Measurements from ENCODE around the gene PRMT5.
A peak's percentile ranks its signal among the peaks of the same experiment; 100 is the strongest.
"Not testable (repeated sequence)": the region's sequence is repeated elsewhere in the genome, so short reads cannot be mapped to it uniquely, and the experiment has no call there.

PRMT5 gene

DNA sequence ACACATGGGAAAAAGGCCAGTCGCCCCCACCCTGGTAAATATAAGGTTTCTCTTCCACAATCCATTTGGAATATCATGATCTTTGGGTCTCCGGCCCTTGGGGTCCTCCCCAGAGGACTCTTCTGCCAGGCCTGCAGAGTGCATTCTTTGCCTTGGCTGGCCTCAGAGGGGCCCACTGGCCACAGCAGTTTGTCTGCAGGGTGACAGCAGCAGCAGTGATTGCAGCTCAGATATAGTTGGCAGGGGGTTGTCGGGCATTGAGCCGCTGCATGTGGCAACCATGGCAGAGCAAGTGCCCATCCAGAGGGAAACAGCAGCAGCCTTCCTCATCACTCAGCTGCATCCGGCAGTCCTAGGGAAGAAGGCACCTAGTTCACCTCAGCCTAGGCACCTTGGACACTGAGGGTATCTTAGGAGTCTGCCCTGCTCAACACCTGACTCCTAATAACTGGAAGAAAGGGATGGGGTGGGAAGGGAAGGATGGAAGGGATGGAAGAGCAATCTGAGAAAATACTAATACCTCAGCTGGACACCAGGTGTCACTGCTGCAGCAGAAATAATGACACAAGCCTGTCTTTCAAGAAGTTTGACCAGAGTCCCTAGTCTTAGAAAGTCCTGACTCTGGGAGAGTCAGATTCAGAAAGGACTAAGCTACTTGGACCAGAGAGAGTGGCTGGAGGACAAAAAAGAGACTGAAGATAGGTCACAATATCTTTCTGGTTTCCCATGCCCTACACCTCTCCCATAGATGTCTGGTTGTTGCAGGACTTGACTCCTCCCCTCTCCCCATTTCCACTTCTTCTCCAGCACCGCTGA is 44.2 kb upstream of the PRMT5 start:
- peaks cover 21% of the 10 kb centered on the region for H3K4me1 ChIP-seq (ENCODE audit: insufficient read depth, insufficient read length)
- TF ChIP-seq YY1 (IDR thresholded peaks at IDR 0.05; ENCODE audit: insufficient read depth, insufficient read length) = no peak
- TF ChIP-seq SUZ12 (IDR thresholded peaks at IDR 0.05; ENCODE audit: extremely low read depth, insufficient read depth, insufficient read length) = no peak
- TF ChIP-seq ZNF274 (IDR thresholded peaks at IDR 0.05; ENCODE audit: low read depth, low read length) = no peak
- DNase-seq (ENCODE audit: low read depth, low spot score) = no peak
- H3K27me3 ChIP-seq (ENCODE audit: insufficient read depth, insufficient read length) = no peaks in the 10 kb centered on the region
- H3K36me3 ChIP-seq (ENCODE audit: insufficient read depth, insufficient read length, low read length) = peaks cover 8% of the 10 kb centered on the region
- H3K9ac ChIP-seq (ENCODE audit: insufficient read length, low read depth) = peak overlapping the region; percentile 17
- H3K4me3 ChIP-seq (ENCODE audit: insufficient read length, low read depth) = no peak overlapping the region
- 0 out of 2 replicates have a peak, but pooled peaks cover 3% of the 10 kb centered on the region for H3K9me3 ChIP-seq (ENCODE audit: insufficient read depth, low read length)

DNA sequence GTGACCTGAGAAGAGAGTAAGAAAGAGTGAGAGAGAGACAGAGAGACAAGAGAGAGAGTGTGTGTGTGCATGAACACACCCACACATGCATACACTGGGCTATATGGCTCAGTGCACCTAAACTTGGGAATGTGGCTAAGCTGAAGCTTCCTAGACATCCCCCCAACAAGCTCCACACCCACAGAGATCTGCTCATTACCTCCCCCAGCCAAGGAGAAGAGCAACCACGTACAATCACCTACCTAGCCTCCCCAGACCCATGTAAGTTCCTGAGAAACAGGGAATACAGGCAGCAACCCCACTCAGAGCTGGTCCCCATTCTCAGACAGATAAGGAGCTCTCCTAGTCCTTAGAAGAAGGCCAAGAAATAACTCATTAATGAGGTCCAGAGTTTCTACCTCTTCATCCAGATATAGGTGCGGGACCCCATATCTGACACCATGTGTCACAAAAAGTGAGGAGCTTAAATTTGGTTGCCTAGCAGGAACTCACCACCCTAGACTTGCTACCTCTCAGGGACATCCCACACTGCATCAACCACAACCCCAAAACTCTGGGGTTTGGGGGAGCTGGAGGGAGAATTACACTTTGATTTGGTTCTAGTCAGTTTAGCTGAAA is 43.2 kb upstream of the PRMT5 start:
- H3K36me3 ChIP-seq (ENCODE audit: insufficient read depth, insufficient read length, low read length) = peaks cover 8% of the 10 kb centered on the region
- H3K4me3 ChIP-seq (ENCODE audit: insufficient read length, low read depth) = no peak overlapping the region
- H3K9ac ChIP-seq (ENCODE audit: insufficient read length, low read depth) = peak overlapping the region; percentile 32
- H3K9me3 ChIP-seq (ENCODE audit: insufficient read depth, low read length) = 0 out of 2 replicates have a peak, but pooled peaks cover 3% of the 10 kb centered on the region
- H3K27me3 ChIP-seq (ENCODE audit: insufficient read depth, insufficient read length) = no peaks in the 10 kb centered on the region
- DNase-seq (ENCODE audit: low read depth, low spot score) = no peak
- H3K4me1 ChIP-seq (ENCODE audit: insufficient read depth, insufficient read length) = peaks cover 17% of the 10 kb centered on the region
- TF ChIP-seq YY1 (IDR thresholded peaks at IDR 0.05; ENCODE audit: insufficient read depth, insufficient read length) (no peak), SUZ12 (IDR thresholded peaks at IDR 0.05; ENCODE audit: extremely low read depth, insufficient read depth, insufficient read length) (no peak), ZNF274 (IDR thresholded peaks at IDR 0.05; ENCODE audit: low read depth, low read length) (no peak)

DNA sequence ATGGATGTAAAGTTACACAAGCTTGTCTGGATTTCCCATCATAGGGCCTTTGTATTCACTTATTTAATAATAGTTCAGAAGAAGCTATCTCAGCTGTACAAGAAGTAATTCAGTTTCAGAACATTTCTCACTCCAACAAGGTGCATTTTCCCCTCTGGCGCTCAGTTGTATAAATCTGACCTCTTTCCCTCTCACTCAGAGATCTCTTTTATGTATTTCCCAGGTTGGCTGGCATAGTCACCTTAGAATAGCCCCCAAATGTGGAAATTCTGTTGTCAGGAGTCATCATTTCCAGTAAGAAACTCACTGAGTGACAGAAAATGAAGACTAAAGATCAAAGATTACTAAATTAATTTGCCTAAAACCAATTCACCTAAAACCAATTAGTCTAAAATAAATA is 42.0 kb upstream of the PRMT5 start:
- H3K36me3 ChIP-seq (ENCODE audit: insufficient read depth, insufficient read length, low read length) = peaks cover 8% of the 10 kb centered on the region
- 0 out of 2 replicates have a peak, but pooled peaks cover 3% of the 10 kb centered on the region for H3K9me3 ChIP-seq (ENCODE audit: insufficient read depth, low read length)
- no peak for DNase-seq (ENCODE audit: low read depth, low spot score)
- TF ChIP-seq YY1 (IDR thresholded peaks at IDR 0.05; ENCODE audit: insufficient read depth, insufficient read length) (no peak), ZNF274 (IDR thresholded peaks at IDR 0.05; ENCODE audit: low read depth, low read length) (no peak), SUZ12 (IDR thresholded peaks at IDR 0.05; ENCODE audit: extremely low read depth, insufficient read depth, insufficient read length) (no peak)
- H3K4me3 ChIP-seq (ENCODE audit: insufficient read length, low read depth) = no peak overlapping the region
- peaks cover 12% of the 10 kb centered on the region for H3K4me1 ChIP-seq (ENCODE audit: insufficient read depth, insufficient read length)
- H3K27me3 ChIP-seq (ENCODE audit: insufficient read depth, insufficient read length) = no peaks in the 10 kb centered on the region
- no peak overlapping the region for H3K9ac ChIP-seq (ENCODE audit: insufficient read length, low read depth)

DNA sequence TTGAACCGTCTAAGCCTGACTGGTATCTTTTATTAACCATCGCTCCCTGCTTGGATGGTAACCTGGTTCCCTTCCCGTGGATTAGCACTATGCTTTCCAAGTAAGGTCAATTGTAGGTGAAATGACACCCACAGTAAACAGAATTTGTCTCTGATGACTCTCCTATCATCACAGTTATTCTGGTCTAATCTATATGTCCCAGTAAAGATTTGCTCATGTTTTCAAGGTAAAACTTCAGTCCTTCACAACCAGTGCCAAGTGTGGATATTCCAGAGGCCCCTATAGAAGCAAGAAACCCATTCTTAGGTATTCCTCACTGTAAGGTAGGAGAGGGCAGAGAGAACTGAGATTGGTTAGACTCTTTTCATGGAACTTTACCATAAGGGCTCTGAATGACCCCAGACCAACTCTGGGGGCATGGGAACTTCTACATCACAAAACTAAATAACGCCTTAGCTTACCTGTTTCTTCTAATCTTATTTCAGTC is 37.6 kb upstream of the PRMT5 start:
- Histone ChIP-seq H3K9ac (ENCODE audit: insufficient read length, low read depth) (no peak overlapping the region), H3K27me3 (ENCODE audit: insufficient read depth, insufficient read length) (no peaks in the 10 kb centered on the region), H3K9me3 (ENCODE audit: insufficient read depth, low read length) (no peaks in the 10 kb centered on the region), H3K36me3 (ENCODE audit: insufficient read depth, insufficient read length, low read length) (no peaks in the 10 kb centered on the region), H3K4me1 (ENCODE audit: insufficient read depth, insufficient read length) (no peaks in the 10 kb centered on the region), H3K4me3 (ENCODE audit: insufficient read length, low read depth) (no peak overlapping the region)
- TF ChIP-seq YY1 (IDR thresholded peaks at IDR 0.05; ENCODE audit: insufficient read depth, insufficient read length) (no peak), SUZ12 (IDR thresholded peaks at IDR 0.05; ENCODE audit: extremely low read depth, insufficient read depth, insufficient read length) (no peak), ZNF274 (IDR thresholded peaks at IDR 0.05; ENCODE audit: low read depth, low read length) (no peak)
- no peak for DNase-seq (ENCODE audit: low read depth, low spot score)

DNA sequence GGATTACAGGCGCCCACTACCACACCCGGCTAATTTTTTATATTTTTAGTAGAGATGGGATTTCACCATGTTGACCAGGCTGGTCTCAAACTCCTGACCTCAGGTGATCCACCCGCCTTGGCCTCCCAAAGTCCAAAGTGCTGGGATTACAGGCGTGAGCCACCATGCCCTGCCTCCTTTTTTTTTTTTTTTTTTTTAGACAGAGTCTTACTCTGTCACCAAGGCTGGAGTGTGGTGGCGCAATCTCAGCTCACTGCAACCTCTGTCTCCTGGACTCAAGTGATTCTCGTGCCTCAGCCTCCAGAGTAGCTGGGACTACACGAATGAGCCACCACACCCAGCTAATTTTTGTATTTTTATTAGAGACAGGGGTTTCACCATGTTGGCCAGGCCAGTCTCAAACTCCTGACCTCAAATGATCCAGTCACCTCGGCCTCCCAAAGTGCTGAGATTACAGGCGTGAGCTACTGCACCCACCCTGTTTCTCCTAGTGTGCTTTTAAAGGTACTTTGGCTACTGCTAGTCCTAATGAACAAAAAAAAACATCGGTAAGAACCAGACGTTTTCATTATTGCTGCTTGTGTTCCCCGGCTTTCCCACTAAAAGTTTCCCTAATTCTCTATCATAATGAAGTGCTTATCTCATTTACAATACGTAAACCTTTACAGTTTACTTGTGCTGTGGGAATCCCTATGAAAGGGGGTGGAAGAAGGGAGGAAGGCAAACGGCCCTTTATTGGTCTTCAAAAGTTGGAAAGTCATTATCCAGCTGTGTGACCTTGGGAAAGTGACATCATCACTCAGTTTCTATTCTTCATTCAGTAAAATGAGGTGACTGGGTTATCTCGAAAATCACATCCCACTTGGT is 37.0 kb upstream of the PRMT5 start:
- H3K9ac ChIP-seq (ENCODE audit: insufficient read length, low read depth); DNase-seq (ENCODE audit: low read depth, low spot score); H3K9me3 ChIP-seq (ENCODE audit: insufficient read depth, low read length); H3K4me3 ChIP-seq (ENCODE audit: insufficient read length, low read depth); H3K27me3 ChIP-seq (ENCODE audit: insufficient read depth, insufficient read length); H3K4me1 ChIP-seq (ENCODE audit: insufficient read depth, insufficient read length); H3K36me3 ChIP-seq (ENCODE audit: insufficient read depth, insufficient read length, low read length): not testable (repeated sequence)

DNA sequence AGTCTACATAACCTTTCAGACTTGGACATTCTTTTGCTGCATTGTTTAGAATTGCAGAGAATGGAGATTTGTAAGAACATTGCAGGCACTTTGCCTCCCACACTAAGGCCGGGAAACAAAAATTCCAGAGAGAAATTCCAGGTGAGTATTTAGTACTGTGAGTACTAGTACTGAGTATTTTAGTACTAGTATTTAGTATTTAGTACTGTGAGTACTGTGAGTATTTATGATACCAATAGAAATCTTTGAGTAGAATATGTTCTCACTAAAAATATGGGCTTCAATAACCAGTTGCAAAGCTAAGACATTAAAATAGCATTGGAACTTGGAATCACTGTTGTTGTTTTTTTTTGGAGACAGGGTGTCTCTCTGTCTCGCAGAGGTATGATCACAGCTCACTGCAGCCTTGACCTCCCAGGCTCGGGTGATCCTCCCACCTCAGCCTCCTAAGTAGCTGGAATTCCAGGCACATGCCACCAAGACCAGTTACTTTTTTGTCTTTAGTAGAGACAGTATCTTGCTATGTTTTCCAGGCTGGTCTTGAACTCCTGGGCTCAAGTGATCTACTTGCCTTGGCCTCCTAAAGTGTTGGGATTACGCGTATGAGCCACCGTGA is 33.0 kb upstream of the PRMT5 start:
- no peaks in the 10 kb centered on the region for H3K4me1 ChIP-seq (ENCODE audit: insufficient read depth, insufficient read length)
- no peak for TF ChIP-seq ZNF274 (IDR thresholded peaks at IDR 0.05; ENCODE audit: low read depth, low read length)
- TF ChIP-seq YY1 (IDR thresholded peaks at IDR 0.05; ENCODE audit: insufficient read depth, insufficient read length) = no peak
- no peak for TF ChIP-seq SUZ12 (IDR thresholded peaks at IDR 0.05; ENCODE audit: extremely low read depth, insufficient read depth, insufficient read length)
- no peaks in the 10 kb centered on the region for H3K9me3 ChIP-seq (ENCODE audit: insufficient read depth, low read length)
- no peak overlapping the region for H3K4me3 ChIP-seq (ENCODE audit: insufficient read length, low read depth)
- H3K9ac ChIP-seq (ENCODE audit: insufficient read length, low read depth) = no peak overlapping the region
- no peak for DNase-seq (ENCODE audit: low read depth, low spot score)
- no peaks in the 10 kb centered on the region for H3K27me3 ChIP-seq (ENCODE audit: insufficient read depth, insufficient read length)
- no peaks in the 10 kb centered on the region for H3K36me3 ChIP-seq (ENCODE audit: insufficient read depth, insufficient read length, low read length)

All from NT2/D1 (cell line).